Tibial artery (tissue), 4 donors: Measurements from ENCODE around the gene NEDD4L.

Experiments
- DNase-seq, 2 donors: peaks; one replicate each; pipeline ENCODE4 v3.0.0-alpha.2; 2019
- H3K27ac ChIP-seq, 2 donors: fragments of 200-600 bp; sonication (generic) in 1 of 2; 1 replicate in 1 of 2; 2 replicates in 1 of 2; pipeline ENCODE4 v1.5.1; 2018 to 2019; ENCODE audit warnings: mild to moderate bottlenecking in 1 of 2
- H3K27me3 ChIP-seq, 2 donors: fragments of 200-600 bp; sonication (generic) in 1 of 2; one replicate each; pipeline versions ENCODE4 v1.5.1 to v1.6.0; 2016 to 2019
- H3K36me3 ChIP-seq, 3 donors: fragments of 200-600 bp; sonication (generic) in 2 of 3; one replicate each; pipeline ENCODE4 v1.5.1; 2016 to 2019; ENCODE audit warnings: mild to moderate bottlenecking in 2 of 3
- H3K4me1 ChIP-seq, 4 donors: fragments of 200-600 bp; sonication (generic) in 2 of 4; 1 replicate in 3 of 4; 2 replicates in 1 of 4; pipeline ENCODE4 v1.5.1; 2016 to 2019
- H3K4me3 ChIP-seq, 2 donors: fragments of 200-600 bp; sonication (generic) in 1 of 2; 1 replicate in 1 of 2; 2 replicates in 1 of 2; pipeline ENCODE4 v1.5.1; 2018 to 2019; ENCODE audit warnings: mild to moderate bottlenecking in 2 of 2
- H3K9me3 ChIP-seq, 3 donors: fragments of 200-600 bp; sonication (generic) in 1 of 3; one replicate each; pipeline ENCODE4 v1.5.1; 2016 to 2019
- CTCF ChIP-seq, 2 experiments: fragments of 200-600 bp in 1 of 2; fragments of 450-650 bp in 1 of 2; IDR thresholded peaks; one replicate each; pipeline ENCODE4 v1.5.1; 2017 to 2019; ENCODE audit warnings: antibody characterized with exemption in 2 of 2, mild to moderate bottlenecking in 1 of 2, moderate library complexity in 1 of 2
- intact Hi-C: fragments of 100-400 bp; cut with DNase I; formaldehyde crosslinking; loops from one replicate; pipeline ENCODE4 v1.15.0; 2023; ENCODE audit warnings: low total_unique reads

The NEDD4L gene

GRCh38 chr18:58405107-58405898 is 361.3 kb downstream of the NEDD4L start:
- Histone ChIP-seq H3K27me3 (no peaks in the 10 kb centered on the region), H3K9me3 (no peaks in the 10 kb centered on the region), H3K4me3 (no peak overlapping the region), H3K27ac (no peak overlapping the region), H3K4me1 (no peaks in the 10 kb centered on the region), H3K36me3 (no peaks in the 10 kb centered on the region)
- no peak for TF ChIP-seq CTCF (IDR thresholded peaks at IDR 0.05)
- peak in 1 of 2 donors; percentile 47 for DNase-seq
- intact Hi-C loops: no loop called here

DNA sequence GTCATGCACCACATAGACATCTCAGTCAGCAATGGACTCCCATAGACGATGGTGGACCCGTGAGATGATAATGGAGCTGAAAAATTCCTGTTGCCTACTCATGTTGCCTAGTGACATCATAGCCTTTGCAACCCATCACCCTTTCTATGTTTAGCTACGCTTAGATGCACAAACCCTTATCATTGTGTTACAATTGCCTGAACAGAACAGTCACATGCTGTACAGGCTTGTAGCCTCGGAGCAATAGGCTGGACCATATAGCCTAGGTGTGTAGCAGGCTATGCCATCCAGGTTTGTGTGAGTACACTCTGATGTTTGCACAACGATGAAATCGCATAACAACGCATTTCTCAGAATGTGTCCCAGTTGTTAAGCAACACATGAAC is 363.2 kb downstream of the NEDD4L start:
- H3K36me3 ChIP-seq: no peaks in the 10 kb centered on the region
- intact Hi-C loops: no loop called here
- no peak overlapping the region for H3K4me3 ChIP-seq
- TF ChIP-seq CTCF (IDR thresholded peaks at IDR 0.05): no peak
- H3K27me3 ChIP-seq: no peaks in the 10 kb centered on the region
- H3K9me3 ChIP-seq: no peaks in the 10 kb centered on the region
- no peaks in the 10 kb centered on the region for H3K4me1 ChIP-seq
- no peak overlapping the region for H3K27ac ChIP-seq
- peak in 1 of 2 donors; percentile 17 for DNase-seq

DNA sequence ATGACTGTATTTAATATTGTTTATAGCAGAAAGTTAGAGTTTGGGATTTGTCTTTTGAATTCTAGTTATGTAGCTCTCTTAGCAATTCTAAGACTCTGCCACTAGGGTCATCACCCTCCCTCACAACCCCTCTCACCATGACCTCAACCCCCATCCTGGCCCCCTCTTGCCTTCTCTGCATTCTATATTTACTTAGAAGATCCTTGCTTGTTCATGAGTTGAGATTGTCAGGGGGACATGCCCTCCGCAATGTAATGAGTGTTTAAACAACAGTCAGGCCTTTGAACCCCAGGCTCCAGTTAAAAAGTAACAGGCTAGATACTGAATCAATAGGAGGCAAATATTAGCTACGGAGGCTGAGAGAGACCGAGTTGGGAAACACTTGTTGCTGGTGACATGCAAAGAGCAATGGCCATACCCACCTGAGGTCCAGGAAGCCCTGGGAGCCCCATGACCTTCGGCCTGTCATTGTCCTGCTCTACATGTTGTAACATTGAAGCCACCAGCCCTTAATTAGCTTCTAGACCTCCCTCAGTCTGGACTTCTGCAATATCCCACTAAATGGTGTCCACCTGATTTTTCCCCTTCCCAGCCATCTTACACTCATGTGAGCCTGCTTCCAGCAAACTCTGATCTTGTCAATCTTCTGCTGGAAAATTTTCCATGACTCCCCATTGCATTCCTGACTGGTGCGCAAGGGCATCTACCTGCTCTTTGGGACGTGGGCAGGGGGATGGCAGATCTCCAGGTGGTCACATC is 363.8 kb downstream of the NEDD4L start:
- no peak for TF ChIP-seq CTCF (IDR thresholded peaks at IDR 0.05)
- Histone ChIP-seq H3K4me1 (no peaks in the 10 kb centered on the region), H3K27me3 (no peaks in the 10 kb centered on the region), H3K9me3 (no peaks in the 10 kb centered on the region), H3K36me3 (no peaks in the 10 kb centered on the region), H3K27ac (no peak overlapping the region), H3K4me3 (no peak overlapping the region)
- DNase-seq: peak in 1 of 2 donors; percentile 12
- intact Hi-C loops: no loop called here

DNA sequence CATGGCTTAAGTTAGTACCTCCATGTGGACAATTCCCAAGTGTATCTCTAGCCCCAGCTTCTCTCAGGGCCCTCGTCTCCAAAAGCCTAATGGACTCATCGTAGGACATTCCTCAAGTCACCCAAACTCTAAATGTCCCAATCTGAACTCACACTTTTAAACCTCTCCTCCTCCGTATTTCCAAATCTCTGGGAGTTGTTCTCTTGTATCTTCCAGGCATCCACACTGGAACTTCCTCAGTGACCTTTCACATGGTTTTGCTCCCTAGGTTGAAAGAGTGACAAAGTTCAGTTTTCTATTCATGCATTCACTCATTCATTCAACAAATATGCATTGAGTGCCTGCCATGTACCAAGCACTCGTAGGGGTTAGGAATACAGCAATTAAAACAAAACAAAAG is 364.6 kb downstream of the NEDD4L start:
- no peak overlapping the region for H3K27ac ChIP-seq

DNA sequence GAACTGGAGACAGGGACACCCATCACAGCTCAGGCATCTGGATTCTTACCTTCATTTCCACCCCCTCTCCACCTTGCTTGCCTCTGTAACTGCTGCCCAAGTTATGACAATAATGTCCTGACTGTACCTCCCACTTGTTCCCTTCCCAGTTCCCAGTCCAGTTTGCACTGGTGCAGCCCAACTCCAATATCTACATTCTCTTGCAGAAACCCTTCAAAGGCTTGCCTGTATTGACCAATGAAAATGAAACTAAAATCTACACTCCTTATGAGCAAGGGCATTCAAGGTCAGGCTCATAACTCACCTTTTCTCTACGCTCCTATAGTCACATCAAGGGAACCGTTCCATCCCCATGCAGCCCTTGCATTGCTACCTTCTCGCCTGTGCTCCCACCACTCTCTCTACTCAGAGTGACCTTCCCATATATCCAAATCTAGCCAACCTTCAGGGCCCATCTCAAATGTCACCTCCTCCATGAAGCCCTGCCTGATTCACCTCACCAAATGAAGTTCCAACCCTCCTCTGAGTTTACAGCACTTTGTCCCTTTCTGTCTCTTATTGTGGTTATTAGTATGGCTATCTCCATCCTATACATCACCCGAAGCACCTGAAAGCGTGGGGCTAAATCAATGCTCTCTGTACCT is 365.9 kb downstream of the NEDD4L start:
- intact Hi-C loops: no loop called here

More for the DNA sequence above, 364.6 kb downstream of the NEDD4L start:
- Histone ChIP-seq H3K4me1 (no peaks in the 10 kb centered on the region), H3K27me3 (no peaks in the 10 kb centered on the region), H3K4me3 (no peak overlapping the region), H3K9me3 (no peaks in the 10 kb centered on the region), H3K36me3 (no peaks in the 10 kb centered on the region)
- no peak for DNase-seq
- intact Hi-C loops: no loop called here
- TF ChIP-seq CTCF (IDR thresholded peaks at IDR 0.05): no peak

More for the DNA sequence above, 365.9 kb downstream of the NEDD4L start:
- Histone ChIP-seq H3K36me3 (no peaks in the 10 kb centered on the region), H3K9me3 (no peaks in the 10 kb centered on the region), H3K4me1 (no peaks in the 10 kb centered on the region), H3K27me3 (no peaks in the 10 kb centered on the region), H3K27ac (no peak overlapping the region), H3K4me3 (no peak overlapping the region)
- DNase-seq: peak in 1 of 2 donors; percentile 7
- no peak for TF ChIP-seq CTCF (IDR thresholded peaks at IDR 0.05)
